ENCODE results near the gene NOG. TPM values are rescaled to one million over a fixed set of nuclear protein-coding genes. Genes with fewer than 3 reads are reported as not detected.

The NOG gene
- total and polyA plus RNA-seq, 9 of the 15 experiments (the other 6 are each of a cell fraction or from before 2014, with no cell fraction given) = not detected

GRCh38 chr17:56641894-56642293, 48.4 kb downstream of the NOG start:
- H3K4me2 ChIP-seq (ENCODE audit: insufficient read depth, low read length) = no peak overlapping the region
- H3K4me3 ChIP-seq = no peak overlapping the region
- POLR2A ChIA-PET = no interaction called here
- H2AFZ ChIP-seq (ENCODE audit: low read depth, low read length) = no peak overlapping the region
- peaks cover 0 to 1% of the 10 kb centered on the region in 2 experiments; a peak in 1 of 5 replicates for H3K27me3 ChIP-seq (ENCODE audit: control insufficient read depth in 2 of 2, insufficient read depth in 2 of 2, low read length in 2 of 2)
- H3K36me3 ChIP-seq (ENCODE audit: control insufficient read depth, insufficient read depth, low read length) = no peaks in the 10 kb centered on the region
- no peaks in the 10 kb centered on the region for H4K20me1 ChIP-seq (replicated peaks; ENCODE audit: control insufficient read depth, insufficient read depth, low read length)
- no peak for DNase-seq (ENCODE audit: extremely low read depth in 1 of 4, low spot score in 3 of 4)
- intact Hi-C loops (cut with micrococcal nuclease) (no loop called here), in situ Hi-C loops (cut with MboI) (no loop called here)
- FAIRE-seq = no peak
- H3K4me1 ChIP-seq (replicated peaks in 1 of 2; ENCODE audit: control insufficient read depth in 2 of 2, insufficient read depth in 2 of 2, low read length in 2 of 2) = no peaks in the 10 kb centered on the region
- BruUV-seq (replicated peaks) = no TSS peak
- no peak overlapping the region for H3K27ac ChIP-seq (ENCODE audit: extremely low read depth, low read depth, low read length)
- CTCF ChIA-PET (ENCODE audit: low intra/inter-chr PET ratio) = no interaction called here
- WGBS (ENCODE audit: insufficient coverage, low coverage, missing lambda C conversion rate) = 0% methylated on average over 2 of the region's 2 CpGs
- H3K79me2 ChIP-seq (ENCODE audit: control insufficient read depth, insufficient read depth, low read length) = no peaks in the 10 kb centered on the region
- H3K9me3 ChIP-seq (replicated peaks; ENCODE audit: control insufficient read depth, insufficient read depth, low read depth, low read length) = no peaks in the 10 kb centered on the region
- no peak for ATAC-seq
- H3K9ac ChIP-seq (ENCODE audit: insufficient read depth in 1 of 2, low read depth in 2 of 2, low read length in 2 of 2) = no peak overlapping the region
- TF ChIP-seq GTF2E2 (tag; IDR thresholded peaks at IDR 0.05) = no peak
- TF ChIP-seq ZNF449 (CRISPR knock-in tag; IDR thresholded peaks at IDR 0.05) = no peak
- TF ChIP-seq COPS2 (conservative IDR thresholded peaks at IDR 0.05) = no peak
- TF ChIP-seq CREM (IDR thresholded peaks at IDR 0.05; ENCODE audit: low read depth) = no peak
- no peak for TF ChIP-seq AFF4 (CRISPR knock-in tag; IDR thresholded peaks at IDR 0.05)
- TF ChIP-seq SMARCC2 (IDR thresholded peaks at IDR 0.05; ENCODE audit: low read depth) = no peak
- H3K9me1 ChIP-seq (ENCODE audit: control insufficient read depth, insufficient read depth, low read length) = no peaks in the 10 kb centered on the region

Measured in K562 (cell line).